Smooth muscle cell (in vitro differentiated cells): Measurements from ENCODE around the gene MISP. TPM values are rescaled to one million over a fixed set of nuclear protein-coding genes. Genes with fewer than 3 reads are reported as not detected.

ENCODE experiments used
- DNase-seq: peaks from one replicate; lab custom pipeline; 2025; ENCODE audit not compliant: unreplicated experiment; lab: John Stamatoyannopoulos, UW
- H2AFZ ChIP-seq: fragments of 200-600 bp; sonication (generic); 2 replicates; pipeline ENCODE4 v1.6.0; 2016; ENCODE audit warnings: antibody characterized with exemption, low read depth, mild to moderate bottlenecking
- H3F3A ChIP-seq: fragments of 200-600 bp; sonication (generic); 2 replicates; pipeline ENCODE4 v1.6.0; 2017; ENCODE audit warnings: antibody characterized with exemption, low read depth
- H3K27ac ChIP-seq: fragments of 200-600 bp; sonication (generic); 2 replicates; pipeline ENCODE4 v1.5.1; 2016; ENCODE audit warnings: low read depth, mild to moderate bottlenecking
- H3K27me3 ChIP-seq: fragments of 200-600 bp; sonication (generic); 2 replicates; pipeline ENCODE4 v1.6.1; 2016; ENCODE audit warnings: low read depth, mild to moderate bottlenecking
- H3K36me3 ChIP-seq: fragments of 200-600 bp; sonication (generic); 2 replicates; pipeline ENCODE4 v1.5.1; 2016; ENCODE audit warnings: low read depth
- H3K4me1 ChIP-seq: fragments of 200-600 bp; sonication (generic); 2 replicates; pipeline ENCODE4 v1.5.1; 2016; ENCODE audit warnings: low read depth
- H3K4me2 ChIP-seq: fragments of 200-600 bp; sonication (generic); 2 replicates; pipeline ENCODE4 v1.6.0; 2016; ENCODE audit warnings: mild to moderate bottlenecking
- H3K4me3 ChIP-seq: fragments of 200-600 bp; sonication (generic); 2 replicates; pipeline ENCODE4 v1.5.1; 2016; ENCODE audit warnings: mild to moderate bottlenecking
- H3K79me2 ChIP-seq: fragments of 200-600 bp; sonication (generic); 2 replicates; pipeline ENCODE4 v1.6.0; 2016; ENCODE audit warnings: low read depth, mild to moderate bottlenecking
- H3K9ac ChIP-seq: fragments of 200-600 bp; sonication (generic); 2 replicates; pipeline ENCODE4 v1.6.0; 2016; ENCODE audit warnings: low read depth
- H3K9me3 ChIP-seq: fragments of 200-600 bp; sonication (generic); replicated peaks from 2 replicates; pipeline ENCODE4 v1.5.1; 2016; ENCODE audit warnings: low read depth
- H4K20me1 ChIP-seq: fragments of 200-600 bp; sonication (generic); 2 replicates; pipeline ENCODE4 v1.6.0; 2016; ENCODE audit warnings: low read depth
- WGBS: methylation state at CpG from one replicate; pipeline ENCODE4 v1.1.7; 2016; ENCODE audit warnings: low lambda C conversion rate; 5-methylcytosine and 5-hydroxymethylcytosine counted together
- polyA plus RNA-seq: library from polyadenylated mRNA; unstranded; fragments of >200 nt; fragmentation: Nextera tagmentation; extraction: Ambion mirVana; gene quantifications from 2 replicates; pipeline ENCODE4 v1.2.1, GENCODE V29; 2016
- total RNA-seq: library from RNA; depleted of rRNA; stranded (reverse); fragments of >200 nt; gene quantifications from 2 replicates; pipeline ENCODE4 v1.2.3, GENCODE V29; 2014
- TF ChIP-seq, protein P1 (sequence below): fragments of 200-600 bp; sonication (generic); IDR thresholded peaks from 2 replicates; pipeline ENCODE4 v1.5.1; 2017; ENCODE audit warnings: borderline replicate concordance, mild to moderate bottlenecking, antibody characterized with exemption; ENCODE audit not compliant: insufficient read depth, poor library complexity, severe bottlenecking

The MISP gene
- total and polyA plus RNA-seq, 2 experiments from 2014 or later = 1.2 to 1.7 TPM

DNA sequence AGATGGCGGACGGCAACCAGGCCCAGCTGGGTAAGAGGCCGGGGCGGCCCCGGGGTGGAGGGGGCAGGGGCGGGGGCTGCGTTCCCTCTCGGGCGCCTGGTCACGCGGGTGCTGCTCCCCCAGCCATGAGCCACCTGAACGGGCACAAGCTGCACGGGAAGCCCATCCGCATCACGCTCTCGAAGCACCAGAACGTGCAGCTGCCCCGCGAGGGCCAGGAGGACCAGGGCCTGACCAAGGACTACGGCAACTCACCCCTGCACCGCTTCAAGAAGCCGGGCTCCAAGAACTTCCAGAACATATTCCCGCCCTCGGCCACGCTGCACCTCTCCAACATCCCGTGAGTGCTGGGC, 57.5 kb downstream of the MISP start:
- no peaks in the 10 kb centered on the region for H3K9me3 ChIP-seq
- H3K9ac ChIP-seq = no peak overlapping the region
- no peaks in the 10 kb centered on the region for H3K27me3 ChIP-seq
- WGBS = 99% methylated on average over 19 of the region's 26 CpGs
- H3F3A ChIP-seq = peaks cover 31% of the 10 kb centered on the region
- no peak overlapping the region for H3K27ac ChIP-seq
- no peak overlapping the region for H3K4me3 ChIP-seq
- TF ChIP-seq, protein P1, sequence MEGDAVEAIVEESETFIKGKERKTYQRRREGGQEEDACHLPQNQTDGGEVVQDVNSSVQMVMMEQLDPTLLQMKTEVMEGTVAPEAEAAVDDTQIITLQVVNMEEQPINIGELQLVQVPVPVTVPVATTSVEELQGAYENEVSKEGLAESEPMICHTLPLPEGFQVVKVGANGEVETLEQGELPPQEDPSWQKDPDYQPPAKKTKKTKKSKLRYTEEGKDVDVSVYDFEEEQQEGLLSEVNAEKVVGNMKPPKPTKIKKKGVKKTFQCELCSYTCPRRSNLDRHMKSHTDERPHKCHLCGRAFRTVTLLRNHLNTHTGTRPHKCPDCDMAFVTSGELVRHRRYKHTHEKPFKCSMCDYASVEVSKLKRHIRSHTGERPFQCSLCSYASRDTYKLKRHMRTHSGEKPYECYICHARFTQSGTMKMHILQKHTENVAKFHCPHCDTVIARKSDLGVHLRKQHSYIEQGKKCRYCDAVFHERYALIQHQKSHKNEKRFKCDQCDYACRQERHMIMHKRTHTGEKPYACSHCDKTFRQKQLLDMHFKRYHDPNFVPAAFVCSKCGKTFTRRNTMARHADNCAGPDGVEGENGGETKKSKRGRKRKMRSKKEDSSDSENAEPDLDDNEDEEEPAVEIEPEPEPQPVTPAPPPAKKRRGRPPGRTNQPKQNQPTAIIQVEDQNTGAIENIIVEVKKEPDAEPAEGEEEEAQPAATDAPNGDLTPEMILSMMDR = no peak
- H3K4me2 ChIP-seq = no peak overlapping the region
- H2AFZ ChIP-seq = no peak overlapping the region
- H3K4me1 ChIP-seq = no peaks in the 10 kb centered on the region
- peaks cover 20% of the 10 kb centered on the region for H3K36me3 ChIP-seq
- H4K20me1 ChIP-seq = peaks cover 91% of the 10 kb centered on the region
- H3K79me2 ChIP-seq = peaks cover 67% of the 10 kb centered on the region
- no peak for DNase-seq

DNA sequence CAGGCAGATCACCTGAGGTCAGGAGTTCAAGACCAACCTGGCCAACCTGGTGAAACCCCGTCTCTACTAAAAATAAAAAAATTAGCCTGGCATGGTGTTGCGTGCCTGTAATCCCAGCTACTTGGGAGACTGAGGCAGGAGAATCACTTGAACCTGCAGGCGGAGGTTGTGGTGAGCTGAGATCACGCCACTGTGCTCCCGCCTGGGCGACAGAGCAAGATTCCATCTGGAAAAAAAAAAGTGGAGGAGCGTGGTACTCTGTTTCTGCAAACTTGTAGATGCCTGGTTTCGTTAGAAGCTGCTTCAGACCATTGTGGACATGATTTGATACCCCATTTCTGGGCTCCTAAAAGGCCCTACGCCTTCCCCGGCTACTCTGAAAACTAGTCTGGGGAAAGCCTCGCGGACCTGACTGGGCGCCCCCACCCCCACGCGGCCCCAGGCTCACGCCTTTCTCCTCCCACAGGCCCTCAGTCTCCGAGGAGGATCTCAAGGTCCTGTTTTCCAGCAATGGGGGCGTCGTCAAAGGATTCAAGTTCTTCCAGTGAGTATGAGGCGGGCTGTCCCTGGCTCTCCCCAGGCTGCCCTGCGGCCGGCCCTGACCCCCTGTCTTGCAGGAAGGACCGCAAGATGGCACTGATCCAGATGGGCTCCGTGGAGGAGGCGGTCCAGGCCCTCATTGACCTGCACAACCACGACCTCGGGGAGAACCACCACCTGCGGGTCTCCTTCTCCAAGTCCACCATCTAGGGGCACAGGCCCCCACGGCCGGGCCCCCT, 59.4 kb downstream of the MISP start:
- Histone ChIP-seq H3K4me3 (no peak overlapping the region), H3K9ac (no peak overlapping the region), H3K27ac (no peak overlapping the region), H4K20me1 (peaks cover 78% of the 10 kb centered on the region), H3K4me2 (no peak overlapping the region), H3K27me3 (no peaks in the 10 kb centered on the region), H3F3A (peaks cover 31% of the 10 kb centered on the region), H3K36me3 (peaks cover 20% of the 10 kb centered on the region), H3K79me2 (peaks cover 49% of the 10 kb centered on the region), H3K9me3 (no peaks in the 10 kb centered on the region), H3K4me1 (no peaks in the 10 kb centered on the region), H2AFZ (no peak overlapping the region)
- DNase-seq = no peak
- TF ChIP-seq, protein P1 = no peak
- WGBS = 94% methylated on average over 30 of the region's 30 CpGs

DNA sequence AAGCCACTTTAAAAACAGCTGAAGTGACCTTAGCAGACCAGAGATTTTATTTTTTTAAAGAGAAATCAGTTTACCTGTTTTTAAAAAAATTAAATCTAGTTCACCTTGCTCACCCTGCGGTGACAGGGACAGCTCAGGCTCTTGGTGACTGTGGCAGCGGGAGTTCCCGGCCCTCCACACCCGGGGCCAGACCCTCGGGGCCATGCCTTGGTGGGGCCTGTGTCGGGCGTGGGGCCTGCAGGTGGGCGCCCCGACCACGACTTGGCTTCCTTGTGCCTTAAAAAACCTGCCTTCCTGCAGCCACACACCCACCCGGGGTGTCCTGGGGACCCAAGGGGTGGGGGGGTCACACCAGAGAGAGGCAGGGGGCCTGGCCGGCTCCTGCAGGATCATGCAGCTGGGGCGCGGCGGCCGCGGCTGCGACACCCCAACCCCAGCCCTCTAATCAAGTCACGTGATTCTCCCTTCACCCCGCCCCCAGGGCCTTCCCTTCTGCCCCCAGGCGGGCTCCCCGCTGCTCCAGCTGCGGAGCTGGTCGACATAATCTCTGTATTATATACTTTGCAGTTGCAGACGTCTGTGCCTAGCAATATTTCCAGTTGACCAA, 60.1 kb downstream of the MISP start:
- WGBS = 93% methylated on average over 15 of the region's 25 CpGs
- H3K27me3 ChIP-seq = no peaks in the 10 kb centered on the region
- H2AFZ ChIP-seq = no peak overlapping the region
- H3K36me3 ChIP-seq = peaks cover 20% of the 10 kb centered on the region
- H3K9ac ChIP-seq = no peak overlapping the region
- H3K4me2 ChIP-seq = no peak overlapping the region
- H3K9me3 ChIP-seq = no peaks in the 10 kb centered on the region
- no peak overlapping the region for H3K4me3 ChIP-seq
- peaks cover 71% of the 10 kb centered on the region for H4K20me1 ChIP-seq
- H3K79me2 ChIP-seq = peaks cover 42% of the 10 kb centered on the region
- TF ChIP-seq, protein P1 = no peak
- H3K4me1 ChIP-seq = no peaks in the 10 kb centered on the region
- H3F3A ChIP-seq = peaks cover 27% of the 10 kb centered on the region
- H3K27ac ChIP-seq = no peak overlapping the region
- no peak for DNase-seq

DNA sequence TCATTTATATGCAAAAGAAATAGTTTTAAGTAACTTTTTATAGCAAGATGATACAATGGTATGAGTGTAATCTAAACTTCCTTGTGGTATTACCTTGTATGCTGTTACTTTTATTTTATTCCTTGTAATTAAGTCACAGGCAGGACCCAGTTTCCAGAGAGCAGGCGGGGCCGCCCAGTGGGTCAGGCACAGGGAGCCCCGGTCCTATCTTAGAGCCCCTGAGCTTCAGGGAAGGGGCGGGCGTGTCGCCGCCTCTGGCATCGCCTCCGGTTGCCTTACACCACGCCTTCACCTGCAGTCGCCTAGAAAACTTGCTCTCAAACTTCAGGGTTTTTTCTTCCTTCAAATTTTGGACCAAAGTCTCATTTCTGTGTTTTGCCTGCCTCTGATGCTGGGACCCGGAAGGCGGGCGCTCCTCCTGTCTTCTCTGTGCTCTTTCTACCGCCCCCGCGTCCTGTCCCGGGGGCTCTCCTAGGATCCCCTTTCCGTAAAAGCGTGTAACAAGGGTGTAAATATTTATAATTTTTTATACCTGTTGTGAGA, 60.7 kb downstream of the MISP start:
- Histone ChIP-seq H3K27me3 (no peaks in the 10 kb centered on the region), H3K79me2 (peaks cover 36% of the 10 kb centered on the region), H3K9me3 (no peaks in the 10 kb centered on the region), H3K4me3 (no peak overlapping the region), H3K27ac (no peak overlapping the region), H2AFZ (no peak overlapping the region), H4K20me1 (peaks cover 65% of the 10 kb centered on the region), H3K4me1 (no peaks in the 10 kb centered on the region), H3K9ac (no peak overlapping the region), H3K4me2 (no peak overlapping the region), H3F3A (peaks cover 27% of the 10 kb centered on the region), H3K36me3 (peaks cover 20% of the 10 kb centered on the region)
- 98% methylated on average over 20 of the region's 20 CpGs for WGBS
- DNase-seq = no peak
- TF ChIP-seq, protein P1 = no peak
